ENCODE results near the gene AK2. TPM values are rescaled to one million over a fixed set of nuclear protein-coding genes. Genes with fewer than 3 reads are reported as not detected.

The AK2 gene
- total and polyA plus RNA-seq, 2 donors (not counting 3 experiments of a cell fraction or from before 2014, with no cell fraction given) = 107 to 134 TPM

GRCh38 chr1:33086384-33086850, 49.7 kb upstream of the AK2 start:
- no peaks in the 10 kb centered on the region for H3K36me3 ChIP-seq (ENCODE audit: control insufficient read depth in 2 of 2, extremely low read depth in 1 of 2, insufficient read depth in 2 of 2, low read length in 2 of 2)
- H3K79me2 ChIP-seq (ENCODE audit: control insufficient read depth, insufficient read depth, low read length) = no peaks in the 10 kb centered on the region
- dilution Hi-C loops (cut with MboI; ENCODE audit: extremely low pct_ligation_motif_present, low sequenced_read_pairs) = no loop called here
- DNase-seq (ENCODE audit: low read depth, low spot score) (peak; percentile 77), FAIRE-seq (peak; percentile 87)
- peaks cover 11 to 22% of the 10 kb centered on the region in 2 experiments for H3K27me3 ChIP-seq (ENCODE audit: control insufficient read depth in 2 of 2, insufficient read depth in 2 of 2, low read length in 2 of 2)
- BruUV-seq (replicated peaks) = no TSS peak
- ChIA-PET CTCF (interaction anchor here (0.5 to 4.5 kb wide), 43 partner anchors 9 to 1003 kb away, joined by 3 to 175 read pairs (median 4); no protein-coding TSS in a partner anchor), POLR2A (no interaction called here)
- no peak overlapping the region for H3K4me2 ChIP-seq (ENCODE audit: insufficient read depth, low read length)
- H3K4me1 ChIP-seq (ENCODE audit: control insufficient read depth, extremely low read depth, insufficient read depth, low read length) = peaks cover 3% of the 10 kb centered on the region
- intact Hi-C loops (cut with micrococcal nuclease) = loop anchor here (1.0 kb wide), 2 partner anchors 153 to 210 kb away; no protein-coding TSS in a partner anchor
- no peak overlapping the region for H3K9ac ChIP-seq (replicated peaks; ENCODE audit: extremely low read depth, insufficient read depth, low read length)
- no peak overlapping the region for H3K4me3 ChIP-seq (replicated peaks in 1 of 3; ENCODE audit: insufficient read depth in 1 of 3, low read depth in 1 of 3, low read length in 3 of 3)
- no peaks in the 10 kb centered on the region for H3K9me3 ChIP-seq (replicated peaks; ENCODE audit: control insufficient read depth, insufficient read depth, low read length)
- H4K20me1 ChIP-seq (replicated peaks; ENCODE audit: control insufficient read depth, extremely low read depth, insufficient read depth, low read length) = no peaks in the 10 kb centered on the region
- TF ChIP-seq MAX (IDR thresholded peaks at IDR 0.05; ENCODE audit: insufficient read depth, insufficient read length) = no peak
- no peak for TF ChIP-seq POLR2A (IDR thresholded peaks at IDR 0.05; ENCODE audit: low read depth, low read length)
- peak; percentile 71 to 91 for TF ChIP-seq CTCF (IDR thresholded peaks at IDR 0.05; ENCODE audit: extremely low read depth in 1 of 2, insufficient read depth in 1 of 2, low read depth in 1 of 2, low read length in 2 of 2)
- H3K9me1 ChIP-seq (replicated peaks; ENCODE audit: control insufficient read depth, extremely low read depth, insufficient read depth, low read length) = no peaks in the 10 kb centered on the region
- H3K27ac ChIP-seq (ENCODE audit: insufficient read depth, low read depth, low read length) = no peak overlapping the region
- no peak overlapping the region for H2AFZ ChIP-seq (ENCODE audit: low read depth, low read length)

DNA sequence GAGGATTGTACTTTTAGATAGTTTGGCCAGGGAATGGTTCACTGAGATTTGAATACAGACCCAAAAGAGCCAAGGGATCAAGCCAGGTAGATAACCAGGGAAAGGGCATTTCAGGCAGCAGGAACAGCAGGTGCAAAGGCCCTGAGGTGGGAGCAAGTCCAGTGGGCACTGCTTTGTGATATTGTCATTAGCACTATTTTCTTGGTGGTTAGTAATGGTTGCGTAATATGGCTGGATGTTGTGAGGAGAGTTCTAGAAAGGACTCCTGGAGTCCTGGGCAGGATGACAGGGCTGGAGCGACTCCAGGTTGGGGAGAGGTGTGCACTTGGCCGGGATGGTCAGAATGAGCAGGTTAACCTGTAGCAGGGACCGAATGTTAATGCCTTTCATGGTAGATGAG, 48.6 kb upstream of the AK2 start:
- no peak overlapping the region for H3K4me2 ChIP-seq (ENCODE audit: insufficient read depth, low read length)
- no peaks in the 10 kb centered on the region for H3K79me2 ChIP-seq (ENCODE audit: control insufficient read depth, insufficient read depth, low read length)
- H2AFZ ChIP-seq (ENCODE audit: low read depth, low read length) = no peak overlapping the region
- no TSS peak for BruUV-seq (replicated peaks)
- dilution Hi-C loops (cut with MboI; ENCODE audit: extremely low pct_ligation_motif_present, low sequenced_read_pairs) (no loop called here), intact Hi-C loops (cut with micrococcal nuclease) (loop anchor here (1.0 kb wide), 1 partner anchor 373 kb away; no protein-coding TSS in a partner anchor)
- H3K4me3 ChIP-seq (replicated peaks in 1 of 3; ENCODE audit: insufficient read depth in 1 of 3, low read depth in 1 of 3, low read length in 3 of 3) = no peak overlapping the region
- H3K27me3 ChIP-seq (ENCODE audit: control insufficient read depth in 2 of 2, insufficient read depth in 2 of 2, low read length in 2 of 2) = peaks cover 11 to 22% of the 10 kb centered on the region in 2 experiments
- DNase-seq (ENCODE audit: low read depth, low spot score) (no peak), FAIRE-seq (no peak)
- CTCF ChIA-PET = interaction anchor here (0.7 to 4.5 kb wide), 7 partner anchors 80 to 213 kb away, joined by 3 to 175 read pairs (median 20); no protein-coding TSS in a partner anchor
- POLR2A ChIA-PET = no interaction called here
- no peak overlapping the region for H3K9ac ChIP-seq (replicated peaks; ENCODE audit: extremely low read depth, insufficient read depth, low read length)
- H4K20me1 ChIP-seq (replicated peaks; ENCODE audit: control insufficient read depth, extremely low read depth, insufficient read depth, low read length) = no peaks in the 10 kb centered on the region
- H3K4me1 ChIP-seq (ENCODE audit: control insufficient read depth, extremely low read depth, insufficient read depth, low read length) = peaks cover 10% of the 10 kb centered on the region
- H3K9me1 ChIP-seq (replicated peaks; ENCODE audit: control insufficient read depth, extremely low read depth, insufficient read depth, low read length) = no peaks in the 10 kb centered on the region
- H3K36me3 ChIP-seq (ENCODE audit: control insufficient read depth in 2 of 2, extremely low read depth in 1 of 2, insufficient read depth in 2 of 2, low read length in 2 of 2) = no peaks in the 10 kb centered on the region
- no peaks in the 10 kb centered on the region for H3K9me3 ChIP-seq (replicated peaks; ENCODE audit: control insufficient read depth, insufficient read depth, low read length)
- TF ChIP-seq GATA2 (IDR thresholded peaks at IDR 0.05; ENCODE audit: insufficient read depth, insufficient read length, low read depth, low read length) (no peak), POLR2A (IDR thresholded peaks at IDR 0.05; ENCODE audit: low read depth, low read length) (no peak), CTCF (IDR thresholded peaks at IDR 0.05; ENCODE audit: extremely low read depth in 1 of 2, insufficient read depth in 1 of 2, low read depth in 1 of 2, low read length in 2 of 2) (no peak), JUN (IDR thresholded peaks at IDR 0.05; ENCODE audit: borderline replicate concordance, insufficient read depth, insufficient read length, low read depth) (no peak), FOS (IDR thresholded peaks at IDR 0.05; ENCODE audit: borderline replicate concordance, insufficient read depth, low read length) (no peak), POLR2AphosphoS5 (IDR thresholded peaks at IDR 0.05; ENCODE audit: insufficient read depth, low read depth, low read length) (no peak), MAX (IDR thresholded peaks at IDR 0.05; ENCODE audit: insufficient read depth, insufficient read length) (no peak)
- H3K27ac ChIP-seq (ENCODE audit: insufficient read depth, low read depth, low read length) = no peak overlapping the region
